WTC11 (cell line): ENCODE measurements around the gene SHROOM3. TPM values are rescaled to one million over a fixed set of nuclear protein-coding genes. Genes with fewer than 3 reads are reported as not detected.

Source experiments
- ATAC-seq: fragments of 200-7000 bp; cut with Tn5 transposase; 2 replicates; pipeline ENCODE4 v1.10.0; 2021; ENCODE audit warnings: mild to moderate bottlenecking, moderate library complexity
- CTCF ChIA-PET: fragments of 300-600 bp; sonication (Branson Sonifier 250); formaldehyde crosslinking; loops from one replicate; lab custom pipeline; 2021; ENCODE audit warnings: antibody characterized with exemption; lab: Charles Lee
- POLR2A ChIA-PET: fragments of 350-600 bp; sonication (Branson Sonifier 250); formaldehyde crosslinking; loops from one replicate; lab custom pipeline; 2021; ENCODE audit warnings: antibody characterized with exemption; lab: Charles Lee
- DNase-seq: peaks from one replicate; pipeline ENCODE4 v3.0.0; 2021; ENCODE audit warnings: low spot score
- H3K27ac Mint-ChIP-seq: 2 replicates; pipeline ENCODE4 v1.8.0; 2021; ENCODE audit warnings: mixed read lengths
- H3K27me3 Mint-ChIP-seq: 2 replicates; pipeline ENCODE4 v1.8.0; 2021; ENCODE audit warnings: low read depth, mild to moderate bottlenecking, moderate library complexity, mixed read lengths
- H3K36me3 Mint-ChIP-seq: 2 replicates; pipeline ENCODE4 v1.8.0; 2021; ENCODE audit warnings: mixed read lengths
- H3K4me1 Mint-ChIP-seq: 2 replicates; pipeline ENCODE4 v1.8.0; 2022; ENCODE audit warnings: mixed read lengths
- H3K4me3 Mint-ChIP-seq: 2 replicates; pipeline ENCODE4 v1.8.0; 2021; ENCODE audit warnings: mild to moderate bottlenecking, moderate library complexity, mixed read lengths
- H3K9me3 Mint-ChIP-seq: 2 replicates; pipeline ENCODE4 v1.8.0; 2021; ENCODE audit warnings: mixed read lengths
- CBFB ChIP-seq: sonication (generic); formaldehyde crosslinking; IDR thresholded peaks from 2 replicates; pipeline ENCODE4 v1.8.1; 2022; ENCODE audit warnings: mild to moderate bottlenecking, low read depth, missing genetic modification reagents
- CREB1 ChIP-seq: sonication (generic); formaldehyde crosslinking; IDR thresholded peaks from 2 replicates; pipeline ENCODE4 v1.8.0; 2023; ENCODE audit warnings: mild to moderate bottlenecking, missing genetic modification reagents
- ELF4 ChIP-seq: sonication (generic); formaldehyde crosslinking; IDR thresholded peaks from 2 replicates; pipeline ENCODE4 v1.8.1; 2022; ENCODE audit warnings: low read depth, mild to moderate bottlenecking, moderate library complexity, missing genetic modification reagents
- FOXJ3 ChIP-seq: sonication (generic); formaldehyde crosslinking; IDR thresholded peaks from 2 replicates; pipeline ENCODE4 v1.9.0; 2021; ENCODE audit warnings: missing genetic modification reagents, mild to moderate bottlenecking, borderline replicate concordance
- FOXK1 ChIP-seq: sonication (generic); formaldehyde crosslinking; IDR thresholded peaks from 2 replicates; pipeline ENCODE4 v1.8.0; 2022; ENCODE audit warnings: mild to moderate bottlenecking, moderate library complexity, missing genetic modification reagents
- JUN ChIP-seq: sonication (generic); formaldehyde crosslinking; IDR thresholded peaks from 2 replicates; pipeline ENCODE4 v1.8.0; 2023; ENCODE audit warnings: mild to moderate bottlenecking, missing genetic modification reagents
- NR3C1 ChIP-seq: sonication (generic); formaldehyde crosslinking; conservative IDR thresholded peaks from 2 replicates; pipeline ENCODE4 v1.8.1; 2023; ENCODE audit warnings: low read depth, mild to moderate bottlenecking, missing genetic modification reagents
- RORB ChIP-seq: fragments of 250-450 bp; sonication (Bioruptor Pico); IDR thresholded peaks from 2 replicates; pipeline ENCODE4 v1.9.0; 2021; ENCODE audit warnings: mild to moderate bottlenecking
- SMAD3 ChIP-seq: sonication (generic); formaldehyde crosslinking; IDR thresholded peaks from 2 replicates; pipeline ENCODE4 v1.8.0; 2022; ENCODE audit warnings: missing genetic modification reagents, mild to moderate bottlenecking, borderline replicate concordance
- TEAD4 ChIP-seq: sonication (generic); formaldehyde crosslinking; IDR thresholded peaks from 2 replicates; pipeline ENCODE4 v1.8.0; 2022; ENCODE audit warnings: mild to moderate bottlenecking, missing genetic modification reagents
- TP53 ChIP-seq: sonication (generic); formaldehyde crosslinking; IDR thresholded peaks from 2 replicates; pipeline ENCODE4 v1.8.1; 2023; ENCODE audit warnings: mild to moderate bottlenecking, missing genetic modification reagents
- total RNA-seq: library from RNA; stranded (reverse); gene quantifications from 3 replicates; pipeline ENCODE4 v1.2.3, GENCODE V29; 2021
- TF ChIP-seq, protein P1 (sequence below): sonication (generic); formaldehyde crosslinking; IDR thresholded peaks from 2 replicates; pipeline ENCODE4 v1.8.0; 2022; ENCODE audit warnings: mild to moderate bottlenecking, missing genetic modification reagents
- TF ChIP-seq, protein P2 (sequence below): sonication (generic); formaldehyde crosslinking; conservative IDR thresholded peaks from 2 replicates; pipeline ENCODE4 v1.8.1; 2022; ENCODE audit warnings: mild to moderate bottlenecking, missing genetic modification reagents
- TF ChIP-seq, protein P3 (sequence below): sonication (generic); formaldehyde crosslinking; IDR thresholded peaks from 2 replicates; pipeline ENCODE4 v1.8.0; 2022; ENCODE audit warnings: missing genetic modification reagents
- TF ChIP-seq, protein P4 (sequence below): sonication (generic); formaldehyde crosslinking; IDR thresholded peaks from 2 replicates; pipeline ENCODE4 v1.8.0; 2022; ENCODE audit warnings: mild to moderate bottlenecking, missing genetic modification reagents
- TF ChIP-seq, protein P5 (sequence below): sonication (generic); formaldehyde crosslinking; IDR thresholded peaks from 2 replicates; pipeline ENCODE4 v1.8.0; 2023; ENCODE audit warnings: missing genetic modification reagents, mild to moderate bottlenecking, borderline replicate concordance
- TF ChIP-seq, protein P6 (sequence below): fragments of 250-450 bp; sonication (Bioruptor Pico); IDR thresholded peaks from 2 replicates; pipeline ENCODE4 v1.9.0; 2021; ENCODE audit warnings: mild to moderate bottlenecking
- TF ChIP-seq, protein P7 (sequence below): sonication (generic); formaldehyde crosslinking; IDR thresholded peaks from 2 replicates; pipeline ENCODE4 v1.8.1; 2023; ENCODE audit warnings: mild to moderate bottlenecking, missing genetic modification reagents
- TF ChIP-seq, protein P8 (sequence below): sonication (generic); formaldehyde crosslinking; IDR thresholded peaks from 2 replicates; pipeline ENCODE4 v1.8.1; 2023; ENCODE audit warnings: mild to moderate bottlenecking, missing genetic modification reagents, moderate library complexity
- TF ChIP-seq, protein P9 (sequence below): sonication (generic); formaldehyde crosslinking; IDR thresholded peaks from 2 replicates; pipeline ENCODE4 v1.8.1; 2023; ENCODE audit warnings: mild to moderate bottlenecking, missing genetic modification reagents, moderate library complexity

The SHROOM3 gene
- total RNA-seq, 1 experiment from 2014 or later, result 71.9 TPM

DNA sequence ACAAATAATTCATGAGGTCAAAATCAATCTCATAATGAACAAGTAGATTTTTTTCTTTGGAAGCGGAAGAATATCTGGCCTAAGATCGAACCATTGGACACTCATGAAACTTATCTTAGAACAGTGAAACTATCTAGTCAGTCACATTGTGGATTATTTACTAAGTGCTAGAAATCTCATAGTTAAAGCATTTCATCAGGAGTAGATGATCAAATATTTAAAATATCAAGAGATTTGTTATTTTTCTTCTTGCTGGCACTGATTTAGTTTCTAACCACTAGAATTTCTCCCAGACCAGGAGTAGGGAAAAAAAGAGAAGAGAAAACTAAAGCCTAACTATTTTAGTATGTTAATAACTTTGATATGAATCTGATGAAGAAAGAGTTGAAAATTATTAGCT, 105.5 kb downstream of the SHROOM3 start:
- Mint-ChIP-seq H3K27me3 (no peaks in the 10 kb centered on the region), H3K4me3 (no peak overlapping the region), H3K9me3 (peaks cover 11% of the 10 kb centered on the region; the same call in 1 of the 2 replicates), H3K36me3 (no peaks in the 10 kb centered on the region)
- POLR2A ChIA-PET, result interaction anchor here (0.6 to 0.7 kb wide), 2 partner anchors 50 to 542 kb away, joined by 3 read pairs; no protein-coding TSS in a partner anchor
- ATAC-seq (no peak), DNase-seq (no peak)
- CTCF ChIA-PET, result interaction anchor here (0.7 kb wide), 1 partner anchor 45 kb away, joined by 3 read pairs; no protein-coding TSS in a partner anchor
- TF ChIP-seq, protein P1, sequence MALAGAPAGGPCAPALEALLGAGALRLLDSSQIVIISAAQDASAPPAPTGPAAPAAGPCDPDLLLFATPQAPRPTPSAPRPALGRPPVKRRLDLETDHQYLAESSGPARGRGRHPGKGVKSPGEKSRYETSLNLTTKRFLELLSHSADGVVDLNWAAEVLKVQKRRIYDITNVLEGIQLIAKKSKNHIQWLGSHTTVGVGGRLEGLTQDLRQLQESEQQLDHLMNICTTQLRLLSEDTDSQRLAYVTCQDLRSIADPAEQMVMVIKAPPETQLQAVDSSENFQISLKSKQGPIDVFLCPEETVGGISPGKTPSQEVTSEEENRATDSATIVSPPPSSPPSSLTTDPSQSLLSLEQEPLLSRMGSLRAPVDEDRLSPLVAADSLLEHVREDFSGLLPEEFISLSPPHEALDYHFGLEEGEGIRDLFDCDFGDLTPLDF (CRISPR knock-in tag), result no peak
- no peak for TF ChIP-seq ELF4
- TF ChIP-seq, protein P2, sequence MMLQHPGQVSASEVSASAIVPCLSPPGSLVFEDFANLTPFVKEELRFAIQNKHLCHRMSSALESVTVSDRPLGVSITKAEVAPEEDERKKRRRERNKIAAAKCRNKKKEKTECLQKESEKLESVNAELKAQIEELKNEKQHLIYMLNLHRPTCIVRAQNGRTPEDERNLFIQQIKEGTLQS (CRISPR knock-in tag), result no peak
- TF ChIP-seq JUN (CRISPR knock-in tag), result no peak
- TF ChIP-seq, protein P3, sequence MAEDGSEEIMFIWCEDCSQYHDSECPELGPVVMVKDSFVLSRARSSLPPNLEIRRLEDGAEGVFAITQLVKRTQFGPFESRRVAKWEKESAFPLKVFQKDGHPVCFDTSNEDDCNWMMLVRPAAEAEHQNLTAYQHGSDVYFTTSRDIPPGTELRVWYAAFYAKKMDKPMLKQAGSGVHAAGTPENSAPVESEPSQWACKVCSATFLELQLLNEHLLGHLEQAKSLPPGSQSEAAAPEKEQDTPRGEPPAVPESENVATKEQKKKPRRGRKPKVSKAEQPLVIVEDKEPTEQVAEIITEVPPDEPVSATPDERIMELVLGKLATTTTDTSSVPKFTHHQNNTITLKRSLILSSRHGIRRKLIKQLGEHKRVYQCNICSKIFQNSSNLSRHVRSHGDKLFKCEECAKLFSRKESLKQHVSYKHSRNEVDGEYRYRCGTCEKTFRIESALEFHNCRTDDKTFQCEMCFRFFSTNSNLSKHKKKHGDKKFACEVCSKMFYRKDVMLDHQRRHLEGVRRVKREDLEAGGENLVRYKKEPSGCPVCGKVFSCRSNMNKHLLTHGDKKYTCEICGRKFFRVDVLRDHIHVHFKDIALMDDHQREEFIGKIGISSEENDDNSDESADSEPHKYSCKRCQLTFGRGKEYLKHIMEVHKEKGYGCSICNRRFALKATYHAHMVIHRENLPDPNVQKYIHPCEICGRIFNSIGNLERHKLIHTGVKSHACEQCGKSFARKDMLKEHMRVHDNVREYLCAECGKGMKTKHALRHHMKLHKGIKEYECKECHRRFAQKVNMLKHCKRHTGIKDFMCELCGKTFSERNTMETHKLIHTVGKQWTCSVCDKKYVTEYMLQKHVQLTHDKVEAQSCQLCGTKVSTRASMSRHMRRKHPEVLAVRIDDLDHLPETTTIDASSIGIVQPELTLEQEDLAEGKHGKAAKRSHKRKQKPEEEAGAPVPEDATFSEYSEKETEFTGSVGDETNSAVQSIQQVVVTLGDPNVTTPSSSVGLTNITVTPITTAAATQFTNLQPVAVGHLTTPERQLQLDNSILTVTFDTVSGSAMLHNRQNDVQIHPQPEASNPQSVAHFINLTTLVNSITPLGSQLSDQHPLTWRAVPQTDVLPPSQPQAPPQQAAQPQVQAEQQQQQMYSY (CRISPR knock-in tag), result no peak
- TF ChIP-seq, protein P4, sequence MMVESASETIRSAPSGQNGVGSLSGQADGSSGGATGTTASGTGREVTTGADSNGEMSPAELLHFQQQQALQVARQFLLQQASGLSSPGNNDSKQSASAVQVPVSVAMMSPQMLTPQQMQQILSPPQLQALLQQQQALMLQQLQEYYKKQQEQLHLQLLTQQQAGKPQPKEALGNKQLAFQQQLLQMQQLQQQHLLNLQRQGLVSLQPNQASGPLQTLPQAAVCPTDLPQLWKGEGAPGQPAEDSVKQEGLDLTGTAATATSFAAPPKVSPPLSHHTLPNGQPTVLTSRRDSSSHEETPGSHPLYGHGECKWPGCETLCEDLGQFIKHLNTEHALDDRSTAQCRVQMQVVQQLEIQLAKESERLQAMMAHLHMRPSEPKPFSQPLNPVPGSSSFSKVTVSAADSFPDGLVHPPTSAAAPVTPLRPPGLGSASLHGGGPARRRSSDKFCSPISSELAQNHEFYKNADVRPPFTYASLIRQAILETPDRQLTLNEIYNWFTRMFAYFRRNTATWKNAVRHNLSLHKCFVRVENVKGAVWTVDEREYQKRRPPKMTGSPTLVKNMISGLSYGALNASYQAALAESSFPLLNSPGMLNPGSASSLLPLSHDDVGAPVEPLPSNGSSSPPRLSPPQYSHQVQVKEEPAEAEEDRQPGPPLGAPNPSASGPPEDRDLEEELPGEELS (CRISPR knock-in tag), result no peak
- no peak for TF ChIP-seq RORB (CRISPR knock-in tag)
- TF ChIP-seq, protein P5, sequence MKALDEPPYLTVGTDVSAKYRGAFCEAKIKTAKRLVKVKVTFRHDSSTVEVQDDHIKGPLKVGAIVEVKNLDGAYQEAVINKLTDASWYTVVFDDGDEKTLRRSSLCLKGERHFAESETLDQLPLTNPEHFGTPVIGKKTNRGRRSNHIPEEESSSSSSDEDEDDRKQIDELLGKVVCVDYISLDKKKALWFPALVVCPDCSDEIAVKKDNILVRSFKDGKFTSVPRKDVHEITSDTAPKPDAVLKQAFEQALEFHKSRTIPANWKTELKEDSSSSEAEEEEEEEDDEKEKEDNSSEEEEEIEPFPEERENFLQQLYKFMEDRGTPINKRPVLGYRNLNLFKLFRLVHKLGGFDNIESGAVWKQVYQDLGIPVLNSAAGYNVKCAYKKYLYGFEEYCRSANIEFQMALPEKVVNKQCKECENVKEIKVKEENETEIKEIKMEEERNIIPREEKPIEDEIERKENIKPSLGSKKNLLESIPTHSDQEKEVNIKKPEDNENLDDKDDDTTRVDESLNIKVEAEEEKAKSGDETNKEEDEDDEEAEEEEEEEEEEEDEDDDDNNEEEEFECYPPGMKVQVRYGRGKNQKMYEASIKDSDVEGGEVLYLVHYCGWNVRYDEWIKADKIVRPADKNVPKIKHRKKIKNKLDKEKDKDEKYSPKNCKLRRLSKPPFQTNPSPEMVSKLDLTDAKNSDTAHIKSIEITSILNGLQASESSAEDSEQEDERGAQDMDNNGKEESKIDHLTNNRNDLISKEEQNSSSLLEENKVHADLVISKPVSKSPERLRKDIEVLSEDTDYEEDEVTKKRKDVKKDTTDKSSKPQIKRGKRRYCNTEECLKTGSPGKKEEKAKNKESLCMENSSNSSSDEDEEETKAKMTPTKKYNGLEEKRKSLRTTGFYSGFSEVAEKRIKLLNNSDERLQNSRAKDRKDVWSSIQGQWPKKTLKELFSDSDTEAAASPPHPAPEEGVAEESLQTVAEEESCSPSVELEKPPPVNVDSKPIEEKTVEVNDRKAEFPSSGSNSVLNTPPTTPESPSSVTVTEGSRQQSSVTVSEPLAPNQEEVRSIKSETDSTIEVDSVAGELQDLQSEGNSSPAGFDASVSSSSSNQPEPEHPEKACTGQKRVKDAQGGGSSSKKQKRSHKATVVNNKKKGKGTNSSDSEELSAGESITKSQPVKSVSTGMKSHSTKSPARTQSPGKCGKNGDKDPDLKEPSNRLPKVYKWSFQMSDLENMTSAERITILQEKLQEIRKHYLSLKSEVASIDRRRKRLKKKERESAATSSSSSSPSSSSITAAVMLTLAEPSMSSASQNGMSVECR, result no peak
- TF ChIP-seq, protein P6, sequence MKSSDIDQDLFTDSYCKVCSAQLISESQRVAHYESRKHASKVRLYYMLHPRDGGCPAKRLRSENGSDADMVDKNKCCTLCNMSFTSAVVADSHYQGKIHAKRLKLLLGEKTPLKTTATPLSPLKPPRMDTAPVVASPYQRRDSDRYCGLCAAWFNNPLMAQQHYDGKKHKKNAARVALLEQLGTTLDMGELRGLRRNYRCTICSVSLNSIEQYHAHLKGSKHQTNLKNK, result no peak
- no peak for TF ChIP-seq CBFB (CRISPR knock-in tag)
- TF ChIP-seq SMAD3, result no peak
- no peak for TF ChIP-seq TEAD4 (CRISPR knock-in tag)
- TF ChIP-seq, all 79 proteins: peak for 0
- H3K27ac Mint-ChIP-seq, result peak overlapping the region; percentile 15; the same call in 1 of the 2 replicates
- peaks cover 39% of the 10 kb centered on the region for H3K4me1 Mint-ChIP-seq

DNA sequence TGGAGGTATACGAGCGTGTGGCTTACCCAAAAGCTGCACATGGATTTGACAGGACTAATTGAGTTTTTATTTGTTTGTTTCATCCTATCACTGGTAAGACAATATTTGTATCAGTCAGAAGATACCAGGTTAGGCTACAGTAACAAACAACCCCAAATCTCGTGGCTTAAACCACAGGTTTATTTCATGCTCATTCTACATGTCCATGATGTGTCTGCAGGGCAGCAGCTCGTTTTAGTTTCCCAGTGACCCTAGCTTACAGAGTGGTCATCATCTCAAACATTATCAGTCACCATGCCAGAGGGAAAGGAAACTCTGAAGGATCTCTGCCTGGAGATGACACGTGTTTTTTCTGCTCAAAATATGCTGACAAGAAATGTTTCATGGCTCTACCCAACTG, 108.3 kb downstream of the SHROOM3 start:
- no peak overlapping the region for H3K4me3 Mint-ChIP-seq
- H3K27ac Mint-ChIP-seq, result no peak overlapping the region
- DNase-seq (no peak), ATAC-seq (no peak)
- H3K36me3 Mint-ChIP-seq, result no peaks in the 10 kb centered on the region
- H3K4me1 Mint-ChIP-seq, result peaks cover 46% of the 10 kb centered on the region
- ChIA-PET CTCF (no interaction called here), POLR2A (interaction anchor here (0.5 kb wide), 1 partner anchor 55 kb away, joined by 3 read pairs; no protein-coding TSS in a partner anchor)
- peaks cover 11% of the 10 kb centered on the region; the same call in 1 of the 2 replicates for H3K9me3 Mint-ChIP-seq
- no peaks in the 10 kb centered on the region for H3K27me3 Mint-ChIP-seq
- TF ChIP-seq CREB1 (CRISPR knock-in tag) (no peak), FOXJ3 (CRISPR knock-in tag) (no peak), TP53 (no peak), NR3C1 (CRISPR knock-in tag) (no peak), FOXK1 (CRISPR knock-in tag) (no peak)
- TF ChIP-seq, protein P7, sequence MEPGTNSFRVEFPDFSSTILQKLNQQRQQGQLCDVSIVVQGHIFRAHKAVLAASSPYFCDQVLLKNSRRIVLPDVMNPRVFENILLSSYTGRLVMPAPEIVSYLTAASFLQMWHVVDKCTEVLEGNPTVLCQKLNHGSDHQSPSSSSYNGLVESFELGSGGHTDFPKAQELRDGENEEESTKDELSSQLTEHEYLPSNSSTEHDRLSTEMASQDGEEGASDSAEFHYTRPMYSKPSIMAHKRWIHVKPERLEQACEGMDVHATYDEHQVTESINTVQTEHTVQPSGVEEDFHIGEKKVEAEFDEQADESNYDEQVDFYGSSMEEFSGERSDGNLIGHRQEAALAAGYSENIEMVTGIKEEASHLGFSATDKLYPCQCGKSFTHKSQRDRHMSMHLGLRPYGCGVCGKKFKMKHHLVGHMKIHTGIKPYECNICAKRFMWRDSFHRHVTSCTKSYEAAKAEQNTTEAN, result no peak
- TF ChIP-seq, protein P8, sequence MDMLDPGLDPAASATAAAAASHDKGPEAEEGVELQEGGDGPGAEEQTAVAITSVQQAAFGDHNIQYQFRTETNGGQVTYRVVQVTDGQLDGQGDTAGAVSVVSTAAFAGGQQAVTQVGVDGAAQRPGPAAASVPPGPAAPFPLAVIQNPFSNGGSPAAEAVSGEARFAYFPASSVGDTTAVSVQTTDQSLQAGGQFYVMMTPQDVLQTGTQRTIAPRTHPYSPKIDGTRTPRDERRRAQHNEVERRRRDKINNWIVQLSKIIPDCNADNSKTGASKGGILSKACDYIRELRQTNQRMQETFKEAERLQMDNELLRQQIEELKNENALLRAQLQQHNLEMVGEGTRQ (CRISPR knock-in tag), result no peak
- TF ChIP-seq, protein P9, sequence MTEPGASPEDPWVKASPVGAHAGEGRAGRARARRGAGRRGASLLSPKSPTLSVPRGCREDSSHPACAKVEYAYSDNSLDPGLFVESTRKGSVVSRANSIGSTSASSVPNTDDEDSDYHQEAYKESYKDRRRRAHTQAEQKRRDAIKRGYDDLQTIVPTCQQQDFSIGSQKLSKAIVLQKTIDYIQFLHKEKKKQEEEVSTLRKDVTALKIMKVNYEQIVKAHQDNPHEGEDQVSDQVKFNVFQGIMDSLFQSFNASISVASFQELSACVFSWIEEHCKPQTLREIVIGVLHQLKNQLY (CRISPR knock-in tag), result no peak
